ENCODE data around the gene DESI2.
A peak's percentile ranks its signal among the peaks of the same experiment; 100 is the strongest.
"Not testable (repeated sequence)": the region's sequence is repeated elsewhere in the genome, so short reads cannot be mapped to it uniquely, and the experiment has no call there.

The DESI2 gene

DNA sequence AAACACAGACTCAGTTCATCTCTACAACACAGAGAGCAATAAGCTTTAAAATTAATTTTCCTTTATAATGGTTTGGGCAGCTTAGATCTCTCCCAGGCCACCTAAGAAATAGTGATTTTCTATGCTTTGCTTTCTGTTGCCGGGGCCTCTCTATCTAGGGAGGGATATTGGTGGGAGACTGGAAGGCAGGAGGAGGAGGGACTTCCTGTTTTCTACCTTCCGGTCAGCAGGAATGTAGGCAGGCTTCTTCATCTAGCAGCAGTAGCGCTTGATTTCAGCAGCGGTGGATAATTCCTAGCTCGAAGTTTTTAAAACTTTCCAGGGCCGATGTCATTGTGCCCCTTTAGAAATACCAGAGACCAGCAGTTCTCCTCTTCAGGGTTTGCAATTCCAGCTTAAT, 5.1 kb upstream of the DESI2 start:
- H3K4me3 ChIP-seq, result no peak overlapping the region
- no peak overlapping the region for H3K27ac ChIP-seq
- no peaks in the 10 kb centered on the region for H3K36me3 ChIP-seq (ENCODE audit: insufficient read depth, low read length)
- no peaks in the 10 kb centered on the region for H3K9me3 ChIP-seq (ENCODE audit: low read depth, low read length)
- TF ChIP-seq FOXP2 (optimal IDR thresholded peaks at IDR 0.05; ENCODE audit: control extremely low read depth, extremely low read length, insufficient read depth), result no peak
- no peak for TF ChIP-seq EZH2 (IDR thresholded peaks at IDR 0.05)
- TF ChIP-seq POLR2AphosphoS5 (IDR thresholded peaks at IDR 0.05; ENCODE audit: borderline replicate concordance, low read depth, low read length), result no peak
- no peak for DNase-seq (ENCODE audit: low read depth, low spot score)
- no peak overlapping the region for H3K9ac ChIP-seq (ENCODE audit: insufficient read length)

DNA sequence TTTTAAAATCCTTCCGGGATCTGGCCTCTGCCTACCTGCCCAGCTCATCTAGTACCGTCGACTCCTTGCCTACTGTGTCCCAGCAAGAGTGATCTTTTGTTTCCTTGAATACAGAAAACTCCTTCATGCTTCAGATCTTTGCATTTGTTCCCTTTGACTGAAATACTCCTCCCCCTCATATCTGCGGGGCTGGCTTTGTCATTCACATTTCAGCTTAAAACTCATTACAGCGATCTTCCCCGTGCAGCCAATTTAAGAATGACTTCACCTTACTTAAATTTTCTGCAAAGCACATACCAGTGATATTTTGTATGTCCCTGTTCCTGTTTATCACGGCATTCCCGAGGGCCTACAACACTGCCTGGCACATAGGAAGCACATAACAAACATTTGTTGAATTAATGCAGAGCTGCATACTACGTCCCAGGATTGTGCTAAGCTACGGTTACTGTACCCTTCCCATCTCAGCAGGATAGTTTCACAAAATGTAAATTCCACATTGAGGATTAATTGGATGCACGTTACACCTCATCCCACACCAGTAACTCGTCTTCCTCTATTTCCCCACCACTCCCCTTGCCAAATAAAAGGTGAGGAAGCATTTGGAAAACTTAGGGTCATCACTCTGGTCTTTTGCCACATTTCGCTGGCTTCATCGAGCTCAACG, 837 bp upstream of the DESI2 start:
- peak overlapping the region; percentile 23; the same call in 1 of the 2 replicates for H3K27ac ChIP-seq
- H3K9ac ChIP-seq (ENCODE audit: insufficient read length), result peak overlapping the region; percentile 54
- no peaks in the 10 kb centered on the region for H3K9me3 ChIP-seq (ENCODE audit: low read depth, low read length)
- no peak for TF ChIP-seq FOXP2 (optimal IDR thresholded peaks at IDR 0.05; ENCODE audit: control extremely low read depth, extremely low read length, insufficient read depth)
- DNase-seq (ENCODE audit: low read depth, low spot score), result no peak
- H3K36me3 ChIP-seq (ENCODE audit: insufficient read depth, low read length), result peaks cover 9% of the 10 kb centered on the region
- H3K4me3 ChIP-seq, result peak overlapping the region; percentile 97

DNA sequence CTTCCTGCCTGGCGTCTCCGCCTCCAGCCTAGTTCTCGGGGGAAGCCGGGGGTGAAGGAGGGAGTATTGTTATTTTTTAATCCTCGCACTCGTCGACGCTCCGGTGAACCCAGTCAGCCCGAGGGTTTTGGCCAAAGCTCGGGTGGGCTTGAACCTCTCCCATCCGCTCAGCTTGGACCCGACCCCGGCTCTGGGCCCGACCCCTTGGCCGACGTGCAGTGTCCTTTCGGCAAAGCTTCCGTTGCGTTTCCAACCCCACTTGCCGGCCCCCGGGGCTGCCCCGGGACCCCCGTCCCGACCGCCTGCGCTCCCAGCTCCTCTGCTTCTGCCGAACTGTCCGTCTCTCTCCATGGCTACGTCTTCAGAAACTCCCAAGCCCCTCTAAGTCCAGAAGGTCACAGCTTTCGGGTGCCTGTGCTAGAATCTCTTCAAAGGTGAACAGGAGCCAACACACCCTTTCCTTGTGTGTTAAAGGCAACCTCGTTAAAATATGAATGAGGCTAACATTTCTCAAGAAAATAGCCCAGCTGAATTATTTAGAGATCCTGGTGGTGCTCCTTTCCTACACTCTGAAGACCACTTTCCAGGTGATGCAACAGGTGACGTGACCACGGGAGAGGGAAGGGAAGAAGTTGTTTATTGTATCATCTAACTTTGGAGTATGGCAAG, 647 bp downstream of the DESI2 start:
- Histone ChIP-seq H3K36me3 (ENCODE audit: insufficient read depth, low read length) (peaks cover 24% of the 10 kb centered on the region), H3K9me3 (ENCODE audit: low read depth, low read length) (0 out of 2 replicates have a peak, but pooled peaks cover 3% of the 10 kb centered on the region), H3K9ac (ENCODE audit: insufficient read length) (peak overlapping the region; percentile 92), H3K4me3 (peak overlapping the region; percentile 97), H3K27ac (no peak overlapping the region)
- TF ChIP-seq FOXP2 (optimal IDR thresholded peaks at IDR 0.05; ENCODE audit: control extremely low read depth, extremely low read length, insufficient read depth), result no peak
- no peak for TF ChIP-seq EZH2 (IDR thresholded peaks at IDR 0.05)
- no peak for TF ChIP-seq POLR2AphosphoS5 (IDR thresholded peaks at IDR 0.05; ENCODE audit: borderline replicate concordance, low read depth, low read length)
- DNase-seq (ENCODE audit: low read depth, low spot score), result no peak

DNA sequence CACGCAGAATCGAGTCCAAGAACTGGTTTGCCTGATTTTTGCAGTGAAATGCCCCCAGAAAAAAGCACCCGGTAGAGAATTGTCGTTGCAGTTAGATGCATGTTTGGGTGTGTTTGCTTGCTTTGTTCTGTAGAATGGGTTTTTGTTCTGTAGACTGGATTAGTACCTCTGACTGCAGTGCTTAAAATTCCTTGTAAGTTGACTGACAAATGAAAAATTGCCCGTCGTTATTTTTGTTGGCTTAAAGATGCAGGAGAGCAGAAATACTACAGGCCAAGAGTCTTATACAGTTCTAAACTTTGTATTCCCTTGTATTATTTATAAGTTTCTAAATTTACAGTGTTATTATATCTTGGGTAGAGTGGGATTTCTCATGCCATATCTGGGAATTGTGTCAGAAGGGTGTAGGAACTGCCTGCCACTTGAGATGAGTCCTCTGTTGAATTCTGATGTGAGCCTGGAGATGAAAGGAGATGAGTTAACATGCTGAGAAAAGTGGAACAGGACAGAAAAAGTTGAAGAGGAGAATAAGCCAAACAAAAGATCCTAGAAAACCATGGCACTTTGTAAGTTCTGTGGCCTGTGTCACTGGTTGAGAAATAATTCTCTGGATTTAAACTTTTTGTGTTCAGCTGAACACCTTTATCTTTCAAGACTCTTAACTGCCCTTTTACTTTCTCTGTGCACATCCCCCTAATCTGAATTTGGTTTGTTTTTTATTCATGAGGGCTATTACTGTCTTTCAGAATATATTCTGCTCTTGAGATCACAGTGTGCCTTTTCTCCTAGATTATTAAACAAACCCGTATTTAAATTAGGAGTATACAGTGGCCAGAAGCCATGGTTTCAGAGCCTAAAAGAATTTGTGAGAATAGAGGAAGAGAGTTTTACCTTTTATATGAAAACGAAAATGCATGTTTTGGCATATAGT, 1.4 kb downstream of the DESI2 start:
- DNase-seq (ENCODE audit: low read depth, low spot score), result no peak
- Histone ChIP-seq H3K27ac (no peak overlapping the region), H3K4me3 (peak overlapping the region; percentile 97), H3K9ac (ENCODE audit: insufficient read length) (peak overlapping the region; percentile 92), H3K9me3 (ENCODE audit: low read depth, low read length) (0 out of 2 replicates have a peak, but pooled peaks cover 3% of the 10 kb centered on the region), H3K36me3 (ENCODE audit: insufficient read depth, low read length) (peaks cover 32% of the 10 kb centered on the region)
- TF ChIP-seq FOXP2 (optimal IDR thresholded peaks at IDR 0.05; ENCODE audit: control extremely low read depth, extremely low read length, insufficient read depth), result no peak
- no peak for TF ChIP-seq POLR2AphosphoS5 (IDR thresholded peaks at IDR 0.05; ENCODE audit: borderline replicate concordance, low read depth, low read length)
- TF ChIP-seq EZH2 (IDR thresholded peaks at IDR 0.05), result no peak

DNA sequence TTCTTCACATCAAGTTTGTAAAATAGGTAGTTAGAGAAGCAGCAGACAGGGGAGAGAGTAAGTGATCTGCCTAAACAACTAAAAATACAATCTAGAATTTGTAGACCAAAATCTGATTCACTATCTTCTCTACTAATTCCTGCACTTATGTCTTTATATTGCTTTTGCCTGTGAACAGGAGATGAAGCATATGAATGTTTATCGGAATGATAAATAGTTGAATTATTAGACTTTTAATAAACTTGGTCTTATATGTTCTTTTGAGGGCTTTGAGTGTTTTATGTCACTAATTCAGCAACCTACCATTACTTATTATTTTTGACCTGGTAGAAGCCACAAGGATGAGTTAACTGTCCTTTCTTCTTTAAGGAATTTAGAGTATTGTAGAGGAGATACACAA, 2.3 kb downstream of the DESI2 start:
- H3K4me3 ChIP-seq, result peak overlapping the region; percentile 97
- 0 out of 2 replicates have a peak, but pooled peaks cover 3% of the 10 kb centered on the region for H3K9me3 ChIP-seq (ENCODE audit: low read depth, low read length)
- H3K36me3 ChIP-seq (ENCODE audit: insufficient read depth, low read length), result peaks cover 40% of the 10 kb centered on the region
- no peak for TF ChIP-seq POLR2AphosphoS5 (IDR thresholded peaks at IDR 0.05; ENCODE audit: borderline replicate concordance, low read depth, low read length)
- no peak for TF ChIP-seq FOXP2 (optimal IDR thresholded peaks at IDR 0.05; ENCODE audit: control extremely low read depth, extremely low read length, insufficient read depth)
- TF ChIP-seq EZH2 (IDR thresholded peaks at IDR 0.05), result no peak
- DNase-seq (ENCODE audit: low read depth, low spot score), result no peak
- H3K27ac ChIP-seq, result no peak overlapping the region
- H3K9ac ChIP-seq (ENCODE audit: insufficient read length), result no peak overlapping the region

DNA sequence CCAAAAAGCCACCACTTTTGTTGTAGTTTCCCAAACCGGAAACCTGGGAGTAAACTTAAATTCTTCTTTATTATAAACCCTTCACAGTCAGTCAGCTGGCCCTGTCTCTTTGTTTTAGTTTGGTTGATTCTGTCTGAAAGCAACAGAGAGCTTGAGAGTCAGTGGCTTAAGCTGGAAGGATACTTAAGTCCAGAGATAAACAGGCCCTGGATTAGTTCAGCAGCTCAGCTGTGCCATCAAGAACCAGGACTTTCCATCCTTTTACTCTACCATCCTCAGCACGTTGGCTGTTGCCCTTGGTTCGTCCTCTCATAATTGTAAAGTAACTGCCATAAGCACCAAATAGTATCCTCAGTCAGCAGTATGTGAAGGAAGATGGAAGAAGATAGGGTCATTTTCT, 4.5 kb downstream of the DESI2 start:
- H3K36me3 ChIP-seq (ENCODE audit: insufficient read depth, low read length), result peaks cover 48% of the 10 kb centered on the region
- TF ChIP-seq POLR2AphosphoS5 (IDR thresholded peaks at IDR 0.05; ENCODE audit: borderline replicate concordance, low read depth, low read length), result no peak
- no peak for TF ChIP-seq FOXP2 (optimal IDR thresholded peaks at IDR 0.05; ENCODE audit: control extremely low read depth, extremely low read length, insufficient read depth)
- no peak for TF ChIP-seq EZH2 (IDR thresholded peaks at IDR 0.05)
- H3K9me3 ChIP-seq (ENCODE audit: low read depth, low read length), result 0 out of 2 replicates have a peak, but pooled peaks cover 7% of the 10 kb centered on the region

DNA sequence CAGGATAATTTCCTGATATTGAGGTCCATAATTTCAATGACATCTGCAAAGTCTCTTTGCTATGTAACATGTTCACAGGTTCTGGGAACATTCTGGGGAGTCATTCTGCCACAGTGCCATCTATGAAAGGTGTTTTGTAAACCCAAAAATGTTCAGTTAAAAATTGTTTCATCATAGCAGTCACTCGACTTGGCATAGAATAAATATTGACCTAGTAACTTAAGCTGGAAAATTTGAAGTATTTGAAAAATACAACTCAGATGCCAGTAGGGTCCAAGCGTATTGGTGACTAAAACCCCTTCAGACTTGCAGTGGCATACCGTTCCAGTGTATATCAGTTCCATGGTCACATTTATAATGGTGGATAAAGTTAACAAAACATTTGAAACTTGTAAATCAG, 6.8 kb downstream of the DESI2 start:
- H3K9ac ChIP-seq (ENCODE audit: insufficient read length), result no peak overlapping the region
- TF ChIP-seq EZH2 (IDR thresholded peaks at IDR 0.05), result no peak
- no peak for TF ChIP-seq FOXP2 (optimal IDR thresholded peaks at IDR 0.05; ENCODE audit: control extremely low read depth, extremely low read length, insufficient read depth)
- TF ChIP-seq POLR2AphosphoS5 (IDR thresholded peaks at IDR 0.05; ENCODE audit: borderline replicate concordance, low read depth, low read length), result no peak
- H3K36me3 ChIP-seq (ENCODE audit: insufficient read depth, low read length), result peaks cover 48% of the 10 kb centered on the region
- no peak for DNase-seq (ENCODE audit: low read depth, low spot score)
- no peak overlapping the region for H3K4me3 ChIP-seq
- H3K27ac ChIP-seq, result no peak overlapping the region
- H3K9me3 ChIP-seq (ENCODE audit: low read depth, low read length), result 0 out of 2 replicates have a peak, but pooled peaks cover 7% of the 10 kb centered on the region

More for the DNA sequence above, 4.5 kb downstream of the DESI2 start:
- H3K9ac ChIP-seq (ENCODE audit: insufficient read length), result no peak overlapping the region
- H3K27ac ChIP-seq, result no peak overlapping the region
- no peak for DNase-seq (ENCODE audit: low read depth, low spot score)
- no peak overlapping the region for H3K4me3 ChIP-seq

DNA sequence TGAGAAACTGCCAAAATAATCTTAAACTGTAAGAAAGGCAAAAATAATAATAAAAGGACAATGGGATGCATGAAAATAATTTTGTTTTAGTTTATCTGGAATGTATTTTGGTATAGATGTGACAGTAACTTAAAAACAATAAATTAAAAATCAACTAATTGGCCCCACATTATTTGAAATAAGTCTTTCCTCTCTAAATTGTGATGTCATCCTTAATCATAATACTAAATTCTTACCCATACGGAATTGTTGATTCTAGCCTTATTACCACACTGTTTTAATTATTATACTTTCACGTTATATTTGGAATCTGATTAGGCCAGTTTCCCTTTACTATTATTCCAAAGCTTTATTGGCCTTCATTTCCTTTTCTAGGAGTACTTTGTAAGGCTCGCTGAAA, 7.7 kb downstream of the DESI2 start:
- no peak overlapping the region for H3K9ac ChIP-seq (ENCODE audit: insufficient read length)
- no peak overlapping the region for H3K4me3 ChIP-seq
- no peak for DNase-seq (ENCODE audit: low read depth, low spot score)
- TF ChIP-seq FOXP2 (optimal IDR thresholded peaks at IDR 0.05; ENCODE audit: control extremely low read depth, extremely low read length, insufficient read depth) (no peak), POLR2AphosphoS5 (IDR thresholded peaks at IDR 0.05; ENCODE audit: borderline replicate concordance, low read depth, low read length) (no peak), EZH2 (IDR thresholded peaks at IDR 0.05) (no peak)
- H3K27ac ChIP-seq, result no peak overlapping the region
- 0 out of 2 replicates have a peak, but pooled peaks cover 7% of the 10 kb centered on the region for H3K9me3 ChIP-seq (ENCODE audit: low read depth, low read length)
- H3K36me3 ChIP-seq (ENCODE audit: insufficient read depth, low read length), result peaks cover 48% of the 10 kb centered on the region

DNA sequence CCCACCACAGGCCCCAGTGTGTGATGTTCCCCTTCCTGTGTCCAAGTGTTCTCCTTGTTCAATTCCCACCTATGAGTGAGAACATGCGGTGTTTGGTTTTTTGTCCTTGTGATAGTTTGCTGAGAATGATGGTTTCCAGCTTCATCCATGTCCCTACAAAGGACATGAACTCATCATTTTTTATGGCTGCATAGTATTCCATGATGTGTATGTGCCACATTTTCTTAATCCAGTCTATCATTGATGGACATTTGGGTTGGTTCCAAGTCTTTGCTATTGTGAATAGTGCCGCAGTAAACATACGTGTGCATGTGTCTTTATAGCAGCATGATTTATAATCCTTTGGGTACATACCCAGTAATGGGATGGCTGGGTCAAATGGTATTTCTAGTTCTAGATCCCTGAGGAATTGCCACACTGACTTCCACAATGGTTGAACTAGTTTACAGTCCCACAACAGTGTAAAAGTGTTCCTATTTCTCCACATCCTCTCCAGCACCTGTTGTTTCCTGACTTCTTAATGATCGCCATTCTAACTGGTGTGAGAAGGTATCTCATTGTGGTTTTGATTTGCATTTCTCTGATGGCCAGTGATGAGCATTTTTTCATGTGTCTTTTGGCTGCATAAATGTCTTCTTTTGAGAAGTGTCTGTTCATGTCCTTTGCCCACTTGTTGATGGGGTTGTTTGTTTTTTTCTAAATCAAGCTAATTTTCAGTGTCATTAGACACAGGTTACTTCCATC, 8.8 kb downstream of the DESI2 start:
- not testable (repeated sequence) for H3K9ac ChIP-seq (ENCODE audit: insufficient read length); H3K4me3 ChIP-seq; DNase-seq (ENCODE audit: low read depth, low spot score); H3K9me3 ChIP-seq (ENCODE audit: low read depth, low read length); H3K27ac ChIP-seq
- peaks cover 42% of the 10 kb centered on the region for H3K36me3 ChIP-seq (ENCODE audit: insufficient read depth, low read length)
